Anterior cingulate cortex (tissue), 58 donors: ENCODE results near the gene MAP2K3.
"Not testable (repeated sequence)": the region's sequence is repeated elsewhere in the genome, so short reads cannot be mapped to it uniquely, and the experiment has no call there.

ENCODE experiments used
- DNase-seq, 58 donors: peaks; one replicate each; lab custom pipeline; 2025; lab: John Stamatoyannopoulos, UW

MAP2K3 gene

GRCh38 chr17:21320430-21320829 lies 35.9 kb downstream of the MAP2K3 start:
- not testable (repeated sequence) for DNase-seq

GRCh38 chr17:21321061-21321460 lies 36.5 kb downstream of the MAP2K3 start:
- not testable (repeated sequence) for DNase-seq

GRCh38 chr17:21321744-21322191 lies 37.3 kb downstream of the MAP2K3 start:
- DNase-seq = not testable (repeated sequence)

- DNase-seq = not testable (repeated sequence)
These were observed 39.0 kb downstream of the MAP2K3 start for GRCh38 chr17:21323257-21324111.

GRCh38 chr17:21324741-21325140 lies 40.2 kb downstream of the MAP2K3 start:
- DNase-seq = not testable (repeated sequence)

GRCh38 chr17:21327921-21328320 lies 43.4 kb downstream of the MAP2K3 start:
- DNase-seq = not testable (repeated sequence)

- DNase-seq = not testable (repeated sequence)
These were observed 44.3 kb downstream of the MAP2K3 start for GRCh38 chr17:21328778-21329177.

- no peak for DNase-seq
These were observed 46.1 kb downstream of the MAP2K3 start for GRCh38 chr17:21330436-21331160.

- DNase-seq = not testable (repeated sequence)
These were observed 52.2 kb downstream of the MAP2K3 start for GRCh38 chr17:21336541-21337294.

GRCh38 chr17:21337981-21338625 lies 53.6 kb downstream of the MAP2K3 start:
- DNase-seq = not testable (repeated sequence)

GRCh38 chr17:21339011-21339410 lies 54.5 kb downstream of the MAP2K3 start:
- no peak for DNase-seq

GRCh38 chr17:21339571-21339970 lies 55.1 kb downstream of the MAP2K3 start:
- DNase-seq = not testable (repeated sequence)

- not testable (repeated sequence) for DNase-seq
These were observed 55.9 kb downstream of the MAP2K3 start for GRCh38 chr17:21340407-21340806.

- not testable (repeated sequence) for DNase-seq
These were observed 56.8 kb downstream of the MAP2K3 start for GRCh38 chr17:21341279-21341678.

- DNase-seq = not testable (repeated sequence)
These were observed 57.5 kb downstream of the MAP2K3 start for GRCh38 chr17:21341925-21342540.

GRCh38 chr17:21343061-21343949 lies 58.8 kb downstream of the MAP2K3 start:
- not testable (repeated sequence) for DNase-seq

GRCh38 chr17:21344801-21345200 lies 60.3 kb downstream of the MAP2K3 start:
- DNase-seq = not testable (repeated sequence)

GRCh38 chr17:21345236-21345635 lies 60.7 kb downstream of the MAP2K3 start:
- DNase-seq = no peak

- DNase-seq = not testable (repeated sequence)
These were observed 61.6 kb downstream of the MAP2K3 start for GRCh38 chr17:21346107-21346506.
